Dendritic cell treated with granulocyte-macrophage colony-stimulating factor and Interleukin-4, amounts not matched to agents 40 ng/mL and 50 ng/mL, for 4 days (primary cell): ENCODE data around the gene TNRC6A.

ENCODE experiments used
- H3K27ac Mint-ChIP-seq: one replicate; pipeline ENCODE4 v1.8.0; 2022; ENCODE audit warnings: mild to moderate bottlenecking, mixed read lengths
- H3K27me3 Mint-ChIP-seq: one replicate; pipeline ENCODE4 v1.8.0; 2022; ENCODE audit warnings: mild to moderate bottlenecking, mixed read lengths
- H3K36me3 Mint-ChIP-seq: one replicate; pipeline ENCODE4 v1.8.0; 2022; ENCODE audit warnings: low read depth, mixed read lengths
- H3K4me1 Mint-ChIP-seq: one replicate; pipeline ENCODE4 v1.8.0; 2022; ENCODE audit warnings: low read depth, mixed read lengths
- H3K4me3 Mint-ChIP-seq: one replicate; pipeline ENCODE4 v1.8.0; 2022; ENCODE audit warnings: mild to moderate bottlenecking, moderate library complexity, mixed read lengths
- H3K9me3 Mint-ChIP-seq: one replicate; pipeline ENCODE4 v1.8.0; 2022; ENCODE audit warnings: mixed read lengths
- intact Hi-C: fragments of 100-400 bp; cut with micrococcal nuclease; formaldehyde crosslinking; loops from one replicate; pipeline ENCODE4 v1.15.0; 2022

The TNRC6A gene

DNA sequence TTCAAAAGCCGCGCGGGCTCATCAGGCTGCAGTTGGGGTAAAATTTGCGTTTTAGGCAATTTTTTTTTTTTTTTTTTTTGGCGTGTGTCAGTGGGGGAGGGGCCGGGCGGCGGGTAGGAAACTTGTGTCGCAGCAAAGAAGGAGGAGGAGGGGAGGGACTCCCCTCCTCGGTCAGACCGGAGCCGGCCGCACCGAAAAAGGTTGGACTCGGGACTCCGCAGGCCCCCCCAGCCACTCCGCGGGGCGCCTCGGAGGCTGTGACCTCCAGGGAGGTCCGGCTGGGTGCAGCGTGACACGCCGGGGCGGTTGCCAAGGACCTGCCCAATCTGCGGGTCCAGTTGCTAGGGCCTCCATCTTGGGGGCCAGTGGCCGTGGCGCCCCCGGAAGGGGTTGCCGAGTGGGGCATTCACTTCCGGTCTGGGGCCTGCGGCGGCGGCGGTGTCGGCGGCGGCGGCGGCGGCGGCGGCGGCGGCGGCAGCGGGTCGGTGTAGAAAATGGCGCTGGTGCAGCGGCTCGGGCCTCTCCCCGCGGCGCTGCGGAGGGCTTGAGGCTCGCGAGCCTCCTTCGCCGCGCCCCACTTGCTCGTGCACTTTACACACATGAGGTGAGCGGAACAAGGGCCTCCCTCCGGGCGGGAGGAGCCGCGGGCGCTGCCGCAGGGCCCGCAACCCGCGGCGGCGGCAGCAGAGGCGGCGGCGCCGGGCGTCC is at the start of gene TNRC6A:
TNRC6A (plus strand) TSS at position 409 of the 708 bp plus-strand sequence; CDS start at position 600, 191 bp downstream.
- H3K27me3 Mint-ChIP-seq, result peaks cover 7% of the 10 kb centered on the region
- intact Hi-C loops, result no loop called here

DNA sequence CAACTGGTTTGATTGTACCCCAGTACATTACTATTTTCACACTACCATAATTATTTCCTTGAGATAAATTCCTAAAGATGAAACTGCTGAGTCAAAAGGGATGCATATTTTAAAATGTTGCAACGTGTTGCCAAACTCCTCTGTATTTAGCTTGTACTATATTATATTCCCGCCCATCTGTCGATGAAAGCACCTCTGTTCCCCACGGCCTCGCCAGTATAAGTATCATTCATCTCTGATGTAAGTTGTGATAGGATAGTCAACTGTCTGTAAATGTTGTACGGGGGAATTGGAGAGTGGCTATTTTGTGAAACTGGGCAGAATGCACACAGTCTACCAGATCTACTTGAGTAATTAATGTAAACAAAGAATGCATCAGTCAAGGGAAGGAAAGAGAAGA is 47.7 kb upstream of the TNRC6A start:
- no peak overlapping the region for H3K4me3 Mint-ChIP-seq
- peaks cover 5% of the 10 kb centered on the region for H3K4me1 Mint-ChIP-seq
- no peak overlapping the region for H3K27ac Mint-ChIP-seq
- no peaks in the 10 kb centered on the region for H3K9me3 Mint-ChIP-seq
- intact Hi-C loops, result no loop called here
- H3K27me3 Mint-ChIP-seq, result peaks cover 5% of the 10 kb centered on the region
- H3K36me3 Mint-ChIP-seq, result no peaks in the 10 kb centered on the region

More for the DNA sequence above, at the start of gene TNRC6A:
- Mint-ChIP-seq H3K4me1 (peaks cover 30% of the 10 kb centered on the region), H3K36me3 (peaks cover 35% of the 10 kb centered on the region), H3K27ac (peak within 1 kb of the TSS; percentile 94), H3K4me3 (peak within 1 kb of the TSS; percentile 98), H3K9me3 (no peaks in the 10 kb centered on the region)

DNA sequence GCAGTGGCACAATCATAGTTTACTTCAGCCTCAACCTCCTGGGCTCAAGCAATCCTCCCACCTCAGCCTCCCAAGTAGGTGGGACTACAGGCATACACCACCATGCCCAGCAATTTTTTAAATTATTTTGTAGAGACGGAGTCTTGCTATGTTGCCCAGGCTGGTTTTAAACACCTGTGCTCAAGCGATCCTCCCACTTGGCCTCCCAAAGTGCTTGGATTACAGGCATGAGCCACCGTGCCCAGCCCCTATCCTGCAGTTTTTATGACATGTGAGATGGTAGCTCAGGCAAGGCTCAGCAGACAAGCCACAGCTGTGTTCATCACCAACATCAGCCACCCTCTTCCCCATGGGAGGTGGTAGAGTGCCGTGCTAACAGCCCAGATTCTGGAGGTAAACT is 46.2 kb upstream of the TNRC6A start:
- H3K9me3 Mint-ChIP-seq, result no peaks in the 10 kb centered on the region
- intact Hi-C loops, result no loop called here
- H3K27me3 Mint-ChIP-seq, result peaks cover 5% of the 10 kb centered on the region
- no peak overlapping the region for H3K4me3 Mint-ChIP-seq
- H3K4me1 Mint-ChIP-seq, result peaks cover 10% of the 10 kb centered on the region
- no peaks in the 10 kb centered on the region for H3K36me3 Mint-ChIP-seq
- H3K27ac Mint-ChIP-seq, result no peak overlapping the region

DNA sequence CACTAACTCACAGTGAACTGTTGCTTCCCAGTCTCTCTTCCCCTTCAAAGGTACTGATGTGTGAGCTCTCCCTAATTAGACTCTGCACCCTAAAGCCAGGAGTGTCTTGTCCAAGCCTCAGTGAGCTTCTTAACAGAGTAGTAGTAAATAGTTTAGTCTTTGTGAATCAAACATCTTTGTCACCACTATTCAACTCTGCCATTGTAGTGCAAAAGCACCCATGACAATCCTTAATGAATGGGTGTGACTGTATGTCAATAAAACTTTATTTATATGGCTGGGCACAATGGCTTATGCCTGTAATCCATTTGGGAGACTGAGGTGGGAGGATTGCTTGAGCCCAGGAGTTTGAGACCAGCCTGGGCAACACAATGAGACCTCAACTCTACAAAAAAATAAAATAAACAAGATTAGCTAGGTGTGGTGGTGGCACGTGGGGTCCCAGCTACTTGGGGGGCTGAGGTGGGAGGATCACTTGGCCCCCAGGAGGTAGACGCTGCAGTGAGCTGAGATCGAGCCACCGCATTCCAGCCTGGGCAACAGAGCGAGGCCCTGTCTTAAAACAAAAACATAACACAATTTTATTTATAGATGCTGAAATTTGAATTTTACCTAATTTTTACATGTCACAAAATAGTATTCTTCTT is 45.5 kb upstream of the TNRC6A start:
- peaks cover 5% of the 10 kb centered on the region for H3K27me3 Mint-ChIP-seq
- H3K9me3 Mint-ChIP-seq, result no peaks in the 10 kb centered on the region
- no peak overlapping the region for H3K4me3 Mint-ChIP-seq
- peaks cover 10% of the 10 kb centered on the region for H3K4me1 Mint-ChIP-seq
- intact Hi-C loops, result no loop called here
- H3K36me3 Mint-ChIP-seq, result no peaks in the 10 kb centered on the region
- no peak overlapping the region for H3K27ac Mint-ChIP-seq

DNA sequence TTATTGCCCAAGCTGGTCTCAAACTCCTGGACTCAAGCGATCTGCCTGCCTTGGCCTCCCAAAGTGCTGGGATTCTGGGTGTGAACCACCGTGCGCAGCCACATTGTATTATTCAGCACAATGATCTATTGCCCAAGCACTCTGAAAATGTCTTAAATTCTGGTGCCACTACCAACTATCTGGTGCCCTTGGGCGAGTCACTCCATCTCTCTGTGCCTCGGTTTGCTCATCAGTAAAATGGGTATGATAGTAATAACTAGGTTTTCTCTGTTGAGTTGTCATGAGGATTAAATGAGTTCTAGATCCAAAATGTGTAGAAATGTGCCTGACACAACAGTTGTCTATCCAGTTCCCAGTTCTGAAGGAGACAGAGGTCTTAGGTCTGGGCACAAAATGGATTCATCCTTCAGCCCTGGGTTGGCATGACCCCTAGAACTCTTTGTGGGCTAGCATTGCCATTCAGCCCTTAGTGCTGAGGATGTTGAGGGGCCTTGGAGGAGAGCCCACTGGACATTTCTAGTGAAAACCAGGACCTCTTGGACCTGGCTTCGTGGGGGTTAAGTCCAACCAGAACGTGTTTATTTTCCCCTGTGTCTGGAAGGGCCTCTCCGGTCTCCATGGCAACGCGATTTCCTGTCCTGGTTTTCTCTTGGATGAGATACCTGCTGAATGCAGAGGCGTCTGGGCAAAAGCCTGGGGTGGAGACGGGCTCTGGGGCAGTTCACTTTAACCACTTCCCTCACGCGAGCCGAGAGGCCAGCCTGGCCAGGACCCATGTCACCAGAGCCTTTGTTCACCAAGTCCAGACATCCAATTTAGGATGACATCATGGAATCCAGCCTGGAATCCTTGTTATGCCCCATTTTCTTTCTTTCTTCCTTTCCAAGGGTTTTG is 43.7 kb upstream of the TNRC6A start:
- Mint-ChIP-seq H3K27ac (no peak overlapping the region), H3K4me1 (peaks cover 10% of the 10 kb centered on the region), H3K27me3 (peaks cover 7% of the 10 kb centered on the region), H3K4me3 (no peak overlapping the region), H3K36me3 (no peaks in the 10 kb centered on the region), H3K9me3 (no peaks in the 10 kb centered on the region)
- intact Hi-C loops, result no loop called here

DNA sequence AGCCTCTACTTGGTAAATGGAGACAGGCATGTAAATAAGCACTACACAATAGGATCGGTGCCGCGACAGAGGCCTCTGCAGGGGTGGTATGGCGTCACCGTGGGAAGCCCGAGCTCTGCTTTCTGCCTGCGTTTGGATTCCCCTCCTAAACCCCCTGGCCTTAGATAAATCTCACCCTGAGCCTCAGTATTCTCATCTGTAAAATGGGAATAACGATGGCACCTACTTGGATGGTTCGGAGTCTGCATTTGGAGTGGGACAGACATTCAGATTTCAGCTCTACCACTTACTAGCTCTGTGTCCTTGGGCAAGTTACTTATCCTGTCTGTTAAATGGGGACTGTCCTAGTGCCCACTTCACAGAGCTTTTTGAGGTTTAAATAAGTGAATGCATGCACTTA is 42.8 kb upstream of the TNRC6A start:
- no peak overlapping the region for H3K4me3 Mint-ChIP-seq
- no peaks in the 10 kb centered on the region for H3K36me3 Mint-ChIP-seq
- intact Hi-C loops, result no loop called here
- H3K27ac Mint-ChIP-seq, result no peak overlapping the region
- peaks cover 9% of the 10 kb centered on the region for H3K27me3 Mint-ChIP-seq
- H3K9me3 Mint-ChIP-seq, result no peaks in the 10 kb centered on the region
- H3K4me1 Mint-ChIP-seq, result peaks cover 10% of the 10 kb centered on the region

DNA sequence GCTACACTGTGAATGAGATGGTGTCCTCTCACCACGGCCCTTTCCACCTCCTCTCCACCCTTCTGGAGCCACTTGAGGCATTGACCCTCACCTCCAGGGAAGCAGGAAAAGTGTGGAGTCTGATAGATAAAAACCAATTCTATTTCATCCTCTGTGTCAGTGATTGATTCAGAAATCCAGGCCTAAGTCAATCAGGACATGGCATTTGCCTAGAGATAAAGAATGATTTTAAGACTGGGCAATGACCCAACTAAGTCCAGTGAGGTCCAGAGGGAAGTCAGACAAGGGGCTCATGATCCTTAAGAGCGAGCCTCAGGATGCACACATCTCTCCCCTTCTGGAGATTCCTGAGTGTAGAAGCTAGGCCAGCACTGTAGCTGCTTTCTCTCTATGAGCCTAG is 41.1 kb upstream of the TNRC6A start:
- Mint-ChIP-seq H3K36me3 (no peaks in the 10 kb centered on the region), H3K4me3 (no peak overlapping the region)
- intact Hi-C loops, result no loop called here

DNA sequence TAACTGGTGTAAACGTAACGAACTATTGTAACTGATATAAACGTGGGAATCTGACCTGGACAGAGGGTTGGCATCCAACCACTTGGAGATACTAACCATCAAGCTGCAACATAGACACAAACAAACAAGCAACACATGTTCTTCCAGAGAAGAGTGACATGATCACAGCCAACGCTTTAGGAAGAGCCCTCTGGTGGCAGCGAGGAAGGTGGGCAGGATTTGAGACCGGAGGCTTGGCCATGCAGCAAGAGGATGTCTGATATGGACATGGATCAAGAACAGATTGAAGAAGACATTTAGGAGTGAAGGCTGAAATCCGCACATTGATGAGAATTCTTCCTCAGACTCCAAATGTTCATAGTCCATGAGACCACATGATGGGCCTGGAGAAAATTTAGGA is 40.3 kb upstream of the TNRC6A start:
- Mint-ChIP-seq H3K4me1 (peaks cover 5% of the 10 kb centered on the region), H3K4me3 (no peak overlapping the region), H3K36me3 (no peaks in the 10 kb centered on the region), H3K27me3 (peaks cover 9% of the 10 kb centered on the region), H3K9me3 (no peaks in the 10 kb centered on the region), H3K27ac (no peak overlapping the region)
- intact Hi-C loops, result no loop called here

More for the DNA sequence above, 41.1 kb upstream of the TNRC6A start:
- Mint-ChIP-seq H3K27ac (no peak overlapping the region), H3K27me3 (peaks cover 9% of the 10 kb centered on the region), H3K9me3 (no peaks in the 10 kb centered on the region), H3K4me1 (peaks cover 5% of the 10 kb centered on the region)

DNA sequence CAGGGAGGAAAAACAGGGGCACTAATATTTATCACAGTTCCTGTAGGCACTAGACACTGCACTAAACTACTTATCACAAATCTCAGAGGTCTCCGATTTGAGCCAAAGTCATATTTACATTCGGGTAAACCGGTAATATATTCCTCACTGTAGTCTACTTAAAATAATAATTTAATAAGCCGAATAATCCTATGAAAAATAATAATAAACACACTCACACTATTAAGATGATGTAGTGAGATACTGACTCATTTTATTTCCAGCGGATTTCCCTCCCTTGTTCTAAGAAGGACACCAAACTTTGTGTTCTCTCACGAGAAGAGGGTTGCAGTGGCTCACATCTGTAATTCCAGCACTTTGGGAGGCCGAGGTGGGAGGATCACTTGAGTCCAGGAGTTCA is 36.6 kb upstream of the TNRC6A start:
- H3K36me3 Mint-ChIP-seq, result no peaks in the 10 kb centered on the region
- no peak overlapping the region for H3K4me3 Mint-ChIP-seq
- intact Hi-C loops, result no loop called here
- H3K27me3 Mint-ChIP-seq, result peaks cover 8% of the 10 kb centered on the region
- H3K4me1 Mint-ChIP-seq, result no peaks in the 10 kb centered on the region
- no peaks in the 10 kb centered on the region for H3K9me3 Mint-ChIP-seq
- H3K27ac Mint-ChIP-seq, result no peak overlapping the region

DNA sequence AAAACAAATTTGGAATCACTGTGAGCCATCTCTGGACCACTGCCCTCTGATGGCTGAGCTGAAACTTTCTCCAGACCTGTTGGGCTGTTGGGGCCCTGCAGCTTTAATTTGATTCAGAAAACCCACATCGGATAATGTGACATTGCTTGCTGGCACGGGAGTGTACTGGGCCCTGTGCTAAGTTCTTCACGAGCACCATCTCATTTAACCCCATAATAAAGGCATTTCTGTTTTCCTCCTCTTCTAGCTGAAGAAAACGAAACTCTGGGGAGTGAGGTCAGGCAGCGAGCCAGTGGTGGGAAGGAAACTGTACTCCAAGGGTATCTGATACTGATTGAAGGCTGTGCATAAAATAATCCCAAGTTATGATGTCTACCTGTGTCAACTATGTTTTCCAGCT is 34.5 kb upstream of the TNRC6A start:
- peaks cover 6% of the 10 kb centered on the region for H3K27me3 Mint-ChIP-seq
- intact Hi-C loops, result no loop called here
- no peaks in the 10 kb centered on the region for H3K4me1 Mint-ChIP-seq

DNA sequence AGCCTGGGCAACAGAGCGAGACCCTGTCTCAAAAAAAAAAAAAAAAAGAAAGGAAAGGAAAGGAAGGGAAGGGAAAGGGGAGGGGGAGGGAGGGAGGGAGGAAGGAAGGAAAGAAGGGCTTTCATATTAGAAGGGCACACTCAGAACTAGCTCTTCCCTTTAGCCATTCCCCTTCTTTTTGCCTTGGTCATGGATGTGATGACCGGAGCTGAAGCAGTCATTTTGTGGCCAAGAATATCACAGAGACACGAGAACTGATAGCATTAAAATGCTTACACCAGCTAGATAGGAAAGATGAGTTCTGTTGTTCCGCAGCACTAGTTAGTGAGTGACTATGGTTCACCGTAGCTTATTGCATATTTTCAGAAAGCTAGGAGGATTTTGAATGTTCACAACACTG is 32.8 kb upstream of the TNRC6A start:
- intact Hi-C loops, result no loop called here
- H3K27me3 Mint-ChIP-seq, result peaks cover 10% of the 10 kb centered on the region
- H3K9me3 Mint-ChIP-seq, result no peaks in the 10 kb centered on the region
- H3K36me3 Mint-ChIP-seq, result no peaks in the 10 kb centered on the region
- no peaks in the 10 kb centered on the region for H3K4me1 Mint-ChIP-seq
- no peak overlapping the region for H3K4me3 Mint-ChIP-seq
- H3K27ac Mint-ChIP-seq, result no peak overlapping the region

More for the DNA sequence above, 34.5 kb upstream of the TNRC6A start:
- Mint-ChIP-seq H3K9me3 (no peaks in the 10 kb centered on the region), H3K4me3 (no peak overlapping the region), H3K36me3 (no peaks in the 10 kb centered on the region), H3K27ac (no peak overlapping the region)

DNA sequence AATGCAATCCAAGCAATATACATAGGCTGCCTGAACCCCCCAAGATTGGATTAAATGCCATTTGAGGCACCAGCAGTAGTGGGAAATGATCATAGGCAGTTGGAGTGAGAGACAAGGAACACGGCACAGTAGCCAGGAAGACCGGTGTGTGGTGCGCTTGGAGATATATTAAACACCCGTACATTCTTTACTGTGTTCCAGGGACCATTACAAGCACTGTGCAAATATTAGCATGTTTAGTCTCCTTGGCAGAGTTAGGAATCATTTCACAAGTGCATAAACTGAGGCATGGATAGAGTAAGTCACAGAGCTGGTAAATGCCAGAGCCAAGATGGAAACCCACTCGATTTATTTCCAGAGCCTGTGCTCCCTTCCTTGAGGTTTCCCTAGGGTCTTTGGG is 31.1 kb upstream of the TNRC6A start:
- peaks cover 11% of the 10 kb centered on the region for H3K27me3 Mint-ChIP-seq
- H3K4me1 Mint-ChIP-seq, result no peaks in the 10 kb centered on the region
- no peak overlapping the region for H3K27ac Mint-ChIP-seq
- no peaks in the 10 kb centered on the region for H3K9me3 Mint-ChIP-seq
- intact Hi-C loops, result no loop called here
- H3K36me3 Mint-ChIP-seq, result no peaks in the 10 kb centered on the region
- H3K4me3 Mint-ChIP-seq, result no peak overlapping the region

DNA sequence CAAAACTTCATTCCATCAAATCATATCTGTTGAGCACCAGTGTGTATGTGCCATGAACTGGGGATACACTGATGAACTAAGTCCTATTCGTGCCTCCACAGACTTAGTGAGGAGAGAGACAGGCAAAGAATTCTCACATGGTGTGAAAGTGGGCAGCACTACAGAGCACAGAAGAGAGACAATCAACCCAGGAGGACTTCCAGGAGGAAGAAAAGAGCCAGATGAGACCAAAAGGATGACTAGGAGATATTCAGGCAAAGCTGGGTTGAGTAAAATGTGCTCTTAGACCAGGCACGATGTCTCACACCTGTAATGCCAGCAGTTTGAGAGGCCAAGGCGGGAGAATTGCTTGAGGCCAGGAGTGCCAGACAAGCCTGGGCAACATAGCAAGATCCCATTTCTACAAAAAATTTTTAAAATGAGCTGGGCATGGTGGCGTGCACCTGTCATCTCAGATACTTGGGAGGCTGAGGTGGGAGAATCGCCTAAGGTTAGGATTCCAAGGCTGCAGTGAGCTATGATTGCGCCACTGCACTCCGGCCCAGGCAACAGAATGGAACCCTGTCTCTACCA is 30.2 kb upstream of the TNRC6A start:
- Mint-ChIP-seq H3K9me3 (no peaks in the 10 kb centered on the region), H3K4me3 (no peak overlapping the region), H3K27me3 (peaks cover 11% of the 10 kb centered on the region), H3K4me1 (no peaks in the 10 kb centered on the region), H3K27ac (no peak overlapping the region), H3K36me3 (no peaks in the 10 kb centered on the region)
- intact Hi-C loops, result no loop called here
